Renal cortex interstitium (tissue), 11 donors: Measurements from ENCODE around the gene IL6. TPM values are rescaled to one million over a fixed set of nuclear protein-coding genes. Genes with fewer than 3 reads are reported as not detected.
"Not testable (repeated sequence)": the region's sequence is repeated elsewhere in the genome, so short reads cannot be mapped to it uniquely, and the experiment has no call there.

Source experiments
- DNase-seq, 11 donors: peaks; one replicate each; pipeline ENCODE4 v3.0.0-alpha.2; 2013; ENCODE audit warnings: low read depth in 9 of 11, low spot score in 4 of 11; ENCODE audit errors: extremely low read depth in 1 of 11
- polyA plus RNA-seq, 3 donors: library from polyadenylated mRNA; unstranded; fragments of 120-200 nt; gene quantifications; one replicate each; pipeline ENCODE4 v1.2.1, GENCODE V29; 2013; ENCODE audit not compliant: insufficient read length in 3 of 3

Gene IL6
- polyA plus RNA-seq, 3 donors, result 0.17 TPM; not detected in 2

DNA sequence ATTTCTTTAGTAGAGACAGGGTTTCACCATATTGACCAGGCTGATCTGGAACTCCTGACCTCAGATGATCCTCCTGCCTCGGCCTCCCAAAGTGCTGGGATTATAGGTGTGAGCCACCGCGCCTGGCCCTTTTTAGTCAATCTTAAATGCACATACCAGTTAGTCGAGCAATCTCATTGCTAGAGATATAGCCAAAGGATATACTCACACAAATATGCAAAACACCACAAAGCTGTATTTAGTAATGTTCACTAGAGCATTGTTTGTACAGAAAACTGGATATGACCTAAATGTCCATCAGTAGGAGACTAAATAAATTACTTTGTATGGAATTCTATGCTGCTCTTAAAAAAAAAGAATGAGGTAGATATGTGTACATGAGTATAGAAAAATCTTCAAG, 24.5 kb upstream of the IL6 start:
- no peak for DNase-seq

DNA sequence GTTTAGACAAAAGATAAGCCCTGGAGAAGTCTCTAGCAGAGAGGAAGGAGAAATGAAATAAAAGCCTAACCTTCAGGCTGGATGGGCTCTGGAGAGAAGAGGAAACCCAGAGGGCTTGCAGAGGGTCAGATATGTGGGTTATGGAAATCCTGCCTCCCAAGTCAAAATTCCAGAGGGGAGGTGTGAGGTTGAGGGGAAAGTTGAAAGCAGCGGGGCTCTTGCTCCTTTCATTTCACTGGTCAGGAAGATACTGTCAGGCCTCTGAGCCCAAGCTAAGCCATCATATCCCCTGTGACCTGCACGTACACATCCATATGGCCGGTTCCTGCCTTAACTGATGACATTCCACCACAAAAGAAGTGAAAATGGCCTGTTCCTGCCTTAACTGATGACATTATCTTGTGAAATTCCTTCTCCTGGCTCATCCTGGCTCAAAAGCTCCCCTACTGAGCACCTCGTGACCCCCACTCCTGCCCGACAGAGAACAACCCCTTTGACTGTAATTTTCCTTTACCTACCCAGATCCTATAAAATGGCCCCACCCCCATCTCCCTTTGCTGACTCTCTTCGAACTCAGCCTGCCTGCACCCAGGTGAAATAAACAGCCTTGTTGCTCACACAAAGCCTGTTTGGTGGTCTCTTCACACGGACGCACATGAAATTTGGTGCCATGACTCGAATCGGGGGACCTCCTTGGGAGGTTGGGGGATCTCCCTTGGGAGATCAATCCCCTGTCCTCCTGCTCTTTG, 23.7 kb upstream of the IL6 start:
- not testable (repeated sequence) for DNase-seq

- not testable (repeated sequence) for DNase-seq
These were observed 22.9 kb upstream of the IL6 start for GRCh38 chr7:22703978-22704610.

DNA sequence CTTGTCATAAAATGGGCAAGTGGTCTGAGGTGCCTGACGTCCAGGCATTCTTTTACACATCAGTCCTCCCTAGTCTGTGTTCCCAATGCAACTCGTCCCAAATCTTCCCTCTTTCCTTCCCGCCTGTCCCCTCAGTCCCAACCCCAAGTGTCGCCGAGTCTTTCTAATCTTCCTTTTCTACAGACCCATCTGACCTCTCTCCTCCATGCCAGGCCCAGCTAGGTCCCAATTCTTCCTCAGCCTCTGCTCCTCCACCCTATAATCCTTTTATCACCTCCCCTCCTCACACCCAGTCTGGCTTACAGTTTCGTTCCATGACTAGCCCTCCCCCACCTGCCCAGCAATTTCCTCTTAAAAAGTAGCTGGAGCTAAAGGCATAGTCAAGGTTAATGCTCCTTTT, 22.3 kb upstream of the IL6 start:
- not testable (repeated sequence) for DNase-seq

DNA sequence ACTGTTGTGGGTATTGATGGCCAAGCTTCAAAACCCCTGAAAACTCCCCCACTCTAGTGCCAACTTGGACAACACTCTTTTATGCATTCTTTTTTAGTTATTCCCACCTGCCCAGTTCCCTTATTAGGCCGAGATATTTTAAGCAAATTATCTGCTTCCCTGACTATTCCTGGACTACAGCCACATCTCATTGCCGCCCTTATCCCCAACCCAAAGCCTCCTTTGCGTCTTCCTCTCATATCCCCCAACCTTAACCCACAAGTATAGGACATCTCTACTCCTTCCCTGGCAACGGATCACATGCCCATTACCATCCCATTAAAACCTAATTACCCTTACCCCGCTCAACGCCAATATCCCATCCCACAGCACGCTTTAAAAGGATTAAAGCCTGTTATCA, 21.1 kb upstream of the IL6 start:
- DNase-seq, result not testable (repeated sequence)

DNA sequence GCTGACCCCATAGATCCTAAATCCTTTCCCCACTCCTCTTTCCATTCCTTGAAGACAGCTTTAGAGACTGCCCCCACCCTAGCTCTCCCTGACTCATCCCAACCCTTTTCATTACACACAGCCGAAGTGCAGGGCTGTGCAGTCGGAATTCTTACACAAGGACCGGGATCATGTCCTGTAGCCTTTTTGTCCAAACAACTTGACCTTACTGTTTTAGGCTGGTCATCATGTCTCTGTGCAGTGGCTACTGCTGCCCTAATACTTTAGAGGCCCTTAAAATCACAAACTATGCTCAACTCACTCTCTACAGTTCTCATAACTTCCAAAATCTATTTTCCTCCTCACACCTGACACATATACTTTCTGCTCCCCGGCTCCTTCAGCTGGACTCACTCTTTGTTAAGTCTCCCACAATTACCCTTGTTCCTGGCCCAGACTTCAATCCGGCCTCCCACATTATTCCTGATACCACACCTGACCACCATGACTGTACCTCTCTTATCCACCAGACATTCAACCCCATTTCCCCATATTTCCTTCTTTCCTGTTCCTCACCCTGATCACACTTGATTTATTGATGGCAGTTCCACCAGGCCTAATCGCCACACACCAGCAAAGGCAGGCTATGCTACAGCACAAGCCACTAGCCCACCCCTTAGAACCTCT, 19.8 kb upstream of the IL6 start:
- DNase-seq, result not testable (repeated sequence)

DNA sequence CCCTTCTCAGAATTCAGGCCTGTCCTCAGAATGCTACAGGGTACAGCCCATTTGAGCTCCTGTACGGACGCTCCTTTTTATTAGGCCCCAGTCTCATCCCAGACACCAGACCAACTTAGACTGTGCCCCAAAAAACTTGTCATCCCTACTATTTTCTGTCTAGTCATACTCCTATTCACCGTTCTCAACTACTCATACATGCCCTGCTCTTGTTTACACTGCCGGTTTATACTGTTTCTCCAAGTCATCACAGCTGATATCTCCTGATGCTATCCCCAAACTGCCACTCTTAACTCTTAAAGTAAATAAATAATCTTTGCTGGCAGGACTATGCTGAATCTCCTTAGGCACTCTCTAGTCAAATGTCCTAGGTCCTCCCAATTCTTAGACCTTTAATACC, 18.8 kb upstream of the IL6 start:
- DNase-seq, result not testable (repeated sequence)

DNA sequence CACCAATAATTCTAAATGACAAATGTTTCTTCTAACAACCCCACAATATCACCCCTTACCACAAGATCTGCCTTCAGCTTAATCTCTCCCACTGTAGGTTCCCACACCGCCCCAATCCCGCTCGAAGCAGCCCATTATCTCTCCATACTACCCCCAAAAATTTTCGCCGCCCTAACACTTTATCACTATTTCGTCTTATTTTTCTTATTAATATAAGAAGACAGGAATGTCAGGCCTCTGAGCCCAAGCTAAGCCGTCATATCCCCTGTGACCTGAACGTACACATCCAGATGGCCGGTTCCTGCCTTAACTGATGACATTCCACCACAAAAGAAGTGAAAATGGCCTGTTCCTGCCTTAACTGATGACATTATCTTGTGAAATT, 18.3 kb upstream of the IL6 start:
- DNase-seq, result not testable (repeated sequence)

DNA sequence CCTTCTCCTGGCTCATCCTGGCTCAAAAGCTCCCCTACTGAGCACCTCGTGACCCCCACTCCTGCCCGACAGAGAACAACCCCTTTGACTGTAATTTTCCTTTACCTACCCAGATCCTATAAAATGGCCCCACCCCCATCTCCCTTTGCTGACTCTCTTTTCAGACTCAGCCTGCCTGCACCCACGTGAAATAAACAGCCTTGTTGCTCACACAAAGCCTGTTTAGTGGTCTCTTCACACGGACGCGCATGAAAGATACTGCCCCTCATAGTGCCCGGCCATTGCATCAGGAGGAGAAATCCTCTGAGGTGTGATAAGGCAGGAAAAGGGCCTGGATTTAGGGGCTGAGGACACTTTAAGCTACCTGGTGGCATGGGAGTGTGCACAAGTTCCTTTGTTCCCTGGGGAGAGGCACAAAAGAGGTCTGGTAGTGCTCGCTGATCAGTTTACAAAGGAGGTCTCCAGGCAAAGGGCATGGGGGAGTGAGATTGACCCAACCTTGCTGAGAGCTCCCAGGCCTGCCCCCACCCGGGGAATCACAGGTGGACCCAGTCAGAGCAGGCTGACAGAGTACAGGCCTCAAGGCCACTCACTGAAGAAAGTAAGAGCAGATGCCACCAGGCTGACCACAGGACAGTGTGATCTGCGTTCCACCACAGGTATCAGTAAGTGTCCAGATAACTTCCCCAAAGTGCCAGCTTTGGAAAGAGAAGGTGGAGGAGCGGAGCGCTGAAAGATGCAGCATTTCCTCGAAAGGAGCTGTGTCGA, 17.8 kb upstream of the IL6 start:
- DNase-seq, result not testable (repeated sequence)

- no peak for DNase-seq
These were observed 17.1 kb upstream of the IL6 start for GRCh38 chr7:22709857-22710256.

- no peak for DNase-seq
These were observed 14.0 kb upstream of the IL6 start for GRCh38 chr7:22712999-22713398.

DNA sequence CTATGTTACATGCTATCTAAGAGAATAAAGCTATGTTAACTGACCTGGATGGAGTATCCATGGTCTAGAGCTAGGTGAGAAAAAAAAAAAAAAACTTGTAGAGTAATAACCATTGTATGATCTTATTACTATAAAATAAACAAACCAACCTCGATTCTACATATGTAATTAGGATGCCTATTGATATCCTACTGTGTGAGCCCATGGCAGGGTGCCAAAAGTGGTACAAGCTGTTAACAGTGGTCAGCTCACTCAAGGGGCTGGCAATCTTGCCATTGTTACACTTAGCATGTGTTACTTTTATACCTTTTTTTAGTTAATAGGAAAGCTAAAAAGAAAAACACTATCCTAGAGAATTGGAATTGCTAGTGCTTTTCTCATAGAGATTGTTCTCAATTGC, 13.5 kb upstream of the IL6 start:
- DNase-seq, result no peak

DNA sequence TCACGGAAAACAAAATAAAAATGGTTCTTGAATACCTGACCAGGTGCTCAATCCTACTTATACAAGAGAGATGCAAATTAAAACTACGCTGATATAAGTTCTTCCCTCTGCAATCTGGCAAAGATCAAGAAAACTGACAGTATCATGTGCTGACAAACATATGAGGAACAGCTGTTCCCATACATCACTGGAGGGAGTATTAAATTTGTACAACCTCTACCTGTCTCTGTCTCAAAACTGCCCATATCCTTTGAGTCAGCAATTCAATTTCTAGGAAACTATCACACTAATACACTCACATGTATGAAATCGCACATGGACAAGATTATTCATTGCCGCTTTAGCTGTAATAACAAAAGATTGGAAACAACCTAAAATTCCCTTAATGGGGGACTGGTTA, 11.0 kb upstream of the IL6 start:
- DNase-seq, result no peak

GRCh38 chr7:22717760-22718159, 9.2 kb upstream of the IL6 start:
- no peak for DNase-seq

DNA sequence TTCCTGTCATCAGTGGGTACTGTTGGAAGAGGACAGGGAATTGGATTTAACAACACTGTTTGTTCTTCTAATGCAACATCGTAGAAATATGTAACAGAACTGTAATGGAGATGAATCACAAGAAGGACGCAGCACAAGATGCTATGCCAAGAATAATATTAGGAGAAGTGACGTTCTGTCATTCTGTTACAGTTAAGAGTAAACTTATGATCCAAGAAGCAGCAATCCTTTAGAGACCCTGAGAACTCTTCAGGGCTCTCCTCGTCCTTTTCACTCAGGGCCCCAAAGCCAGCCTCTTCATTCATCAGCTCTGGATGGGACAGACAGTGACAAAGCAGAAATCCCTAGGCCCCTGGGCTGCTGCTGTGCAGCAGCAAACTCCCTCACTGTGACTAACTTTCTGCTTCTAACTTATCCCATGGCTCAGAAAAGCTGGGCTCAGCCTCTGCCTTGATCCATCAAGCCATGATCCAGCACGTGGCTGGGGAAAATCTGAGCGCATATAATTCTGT, 8.7 kb upstream of the IL6 start:
- no peak for DNase-seq

DNA sequence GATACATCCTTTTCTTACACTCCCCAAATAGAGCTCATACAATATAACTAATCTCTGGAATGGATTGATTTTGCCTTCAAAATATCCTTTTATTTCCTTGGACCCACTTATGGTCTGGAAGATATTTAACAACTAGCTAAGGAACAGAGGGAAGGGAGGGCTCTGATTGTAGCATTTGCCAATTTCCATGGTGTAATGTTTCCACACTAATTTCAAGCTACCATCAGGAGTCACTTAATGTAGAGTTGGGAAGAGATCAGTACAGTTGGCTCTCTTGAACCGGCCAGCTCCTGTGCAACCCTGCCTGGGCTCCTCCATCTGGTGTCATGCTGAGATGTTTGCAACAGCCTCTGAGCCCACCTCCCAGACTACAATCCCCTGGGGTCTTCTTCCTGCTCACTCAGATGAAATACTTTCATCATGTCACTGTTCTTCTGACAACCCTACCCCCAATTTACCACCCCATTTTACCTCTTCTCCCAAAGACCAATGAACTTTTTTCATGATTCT, 8.0 kb upstream of the IL6 start:
- no peak for DNase-seq

GRCh38 chr7:22720791-22721786, 5.9 kb upstream of the IL6 start:
- DNase-seq, result no peak

- no peak for DNase-seq
These were observed 4.3 kb upstream of the IL6 start for GRCh38 chr7:22722536-22723180.
